HG02938 (cell line): ENCODE data around the gene WASHC2C.
"Not testable (repeated sequence)": the region's sequence is repeated elsewhere in the genome, so short reads cannot be mapped to it uniquely, and the experiment has no call there.

Source experiments
- ATAC-seq: cut with Tn5 transposase; IDR thresholded peaks from one replicate; pipeline ENCODE4 v1.9.1; 2021; ENCODE audit warnings: mild to moderate bottlenecking, moderate library complexity; ENCODE audit not compliant: unreplicated experiment

The WASHC2C gene

DNA sequence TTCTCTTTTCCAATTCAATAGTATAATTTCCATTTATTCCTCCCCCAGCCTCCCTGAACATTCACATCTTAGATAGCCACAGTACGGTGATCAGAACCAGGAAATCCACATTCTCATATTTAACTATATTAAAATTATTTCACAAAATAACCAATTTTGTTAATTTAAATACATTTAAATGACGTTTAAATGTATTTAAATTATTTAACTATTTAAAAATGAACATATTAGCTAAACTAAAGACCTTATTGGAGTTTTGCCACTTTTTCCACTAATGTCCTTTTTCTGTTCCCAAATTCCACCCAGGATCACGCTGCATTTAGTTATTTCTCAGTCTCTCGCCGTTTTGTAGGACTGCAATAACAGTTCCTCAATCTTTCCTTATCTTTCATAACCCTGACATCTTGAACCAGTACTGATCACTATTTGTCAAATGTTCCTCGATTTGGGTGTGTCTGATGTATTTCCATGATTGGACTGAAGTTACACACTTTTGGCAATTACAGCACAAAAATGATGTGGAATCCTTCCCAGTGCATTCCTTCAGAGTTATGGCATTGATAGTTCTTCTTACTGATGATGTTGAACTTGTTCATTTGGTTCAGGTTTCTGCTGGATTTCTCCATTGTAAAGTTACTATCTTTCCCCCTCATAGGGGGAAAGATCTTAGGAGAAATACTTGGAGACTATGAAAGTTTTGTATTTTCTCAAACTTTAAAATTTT lies 93.2 kb downstream of the WASHC2C start:
- not testable (repeated sequence) for ATAC-seq

DNA sequence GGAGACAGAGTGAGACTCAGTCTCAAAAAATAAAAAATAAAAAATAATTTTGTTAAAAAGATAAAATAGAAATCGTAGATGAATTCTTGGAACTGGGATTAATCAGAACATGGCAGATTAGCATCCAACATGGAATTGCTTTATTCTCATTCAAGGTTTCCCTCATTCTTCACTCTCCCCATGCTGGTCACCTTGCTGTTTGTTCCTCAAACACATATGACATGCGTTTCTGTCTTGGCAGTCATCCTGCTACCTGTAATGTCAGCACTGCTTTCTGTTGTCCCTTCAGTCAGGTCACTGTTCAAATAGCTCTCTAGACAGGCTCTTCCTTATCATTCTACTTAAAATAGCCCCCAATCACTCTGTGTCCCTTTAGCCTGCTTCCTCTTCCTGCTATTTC lies 95.9 kb downstream of the WASHC2C start:
- not testable (repeated sequence) for ATAC-seq
